Lower leg skin (tissue), 4 donors: ENCODE measurements around the gene LRTM2. TPM values are rescaled to one million over a fixed set of nuclear protein-coding genes. Genes with fewer than 3 reads are reported as not detected.

Experiments
- DNase-seq, 2 donors: peaks; one replicate each; pipeline ENCODE4 v3.0.0-alpha.2; 2019; ENCODE audit warnings: low spot score in 2 of 2
- H3K4me3 ChIP-seq: fragments of 200-600 bp; sonication (generic); 2 replicates; pipeline ENCODE4 v1.5.1; 2017; ENCODE audit warnings: mild to moderate bottlenecking, low read depth; ENCODE audit not compliant: poor library complexity, severe bottlenecking
- CTCF ChIP-seq, 3 donors: fragments of 450-650 bp; IDR thresholded peaks; one replicate each; pipeline ENCODE4 v1.5.1; 2016; ENCODE audit warnings: antibody characterized with exemption in 3 of 3, mild to moderate bottlenecking in 3 of 3, moderate library complexity in 2 of 3
- POLR2A ChIP-seq, 2 donors: fragments of 450-650 bp; IDR thresholded peaks; one replicate each; pipeline ENCODE4 v1.6.1; 2016 to 2017; ENCODE audit warnings: antibody characterized with exemption in 2 of 2, mild to moderate bottlenecking in 1 of 2, moderate library complexity in 1 of 2
- WGBS, 2 donors: methylation state at CpG; one replicate each; pipeline ENCODE4 v1.1.5; 2018; 5-methylcytosine and 5-hydroxymethylcytosine counted together
- intact Hi-C: fragments of 100-400 bp; cut with DNase I; formaldehyde crosslinking; loops from one replicate; pipeline ENCODE4 v1.15.0; 2023; ENCODE audit warnings: low total_unique reads
- total RNA-seq, 4 donors: library from RNA; depleted of rRNA; stranded (reverse); fragments of >200 nt; gene quantifications; one replicate each; pipeline ENCODE4 v1.1.0, GENCODE V29; 2016

Gene LRTM2
- total RNA-seq, 4 donors from 2014 or later: not detected

- TF ChIP-seq POLR2A (IDR thresholded peaks at IDR 0.05) (no peak), CTCF (IDR thresholded peaks at IDR 0.05) (no peak)
These were observed 58.3 kb downstream of the LRTM2 start for GRCh38 chr12:1878695-1879094.

GRCh38 chr12:1879633-1880032 is 59.3 kb downstream of the LRTM2 start:
- H3K4me3 ChIP-seq: no peak overlapping the region
- no peak for TF ChIP-seq POLR2A (IDR thresholded peaks at IDR 0.05)
- DNase-seq: peak in 1 of 2 donors; percentile 72
- 91 to 93% methylated on average over 10 of the region's 10 CpGs for WGBS, 2 donors
- intact Hi-C loops: no loop called here

More at GRCh38 chr12:1878695-1879094, 58.3 kb downstream of the LRTM2 start:
- intact Hi-C loops: no loop called here
- no peak overlapping the region for H3K4me3 ChIP-seq
- DNase-seq: peak in 1 of 2 donors; percentile 72
- WGBS, 2 donors: 78% methylated on average over 3 to 5 of the region's 5 CpGs

GRCh38 chr12:1880153-1880845 is 59.9 kb downstream of the LRTM2 start:
- 84 to 86% methylated on average over 18 of the region's 18 CpGs for WGBS, 2 donors
- DNase-seq: peak in 1 of 2 donors; percentile 67
- no peak overlapping the region for H3K4me3 ChIP-seq
- intact Hi-C loops: no loop called here
- TF ChIP-seq POLR2A (IDR thresholded peaks at IDR 0.05) (no peak), CTCF (IDR thresholded peaks at IDR 0.05) (no peak)

- TF ChIP-seq CTCF (IDR thresholded peaks at IDR 0.05): no peak
- no peak for TF ChIP-seq POLR2A (IDR thresholded peaks at IDR 0.05)
- peak in 1 of 2 donors; percentile 58 for DNase-seq
- WGBS, 2 donors: 84 to 90% methylated on average over 7 of the region's 7 CpGs
- no peak overlapping the region for H3K4me3 ChIP-seq
- intact Hi-C loops: no loop called here
These were observed 60.5 kb downstream of the LRTM2 start for GRCh38 chr12:1880876-1881275.

- WGBS, 2 donors: 82 to 89% methylated on average over 8 of the region's 8 CpGs
- no peak overlapping the region for H3K4me3 ChIP-seq
- intact Hi-C loops: no loop called here
- peak in 1 of 2 donors; percentile 60 for DNase-seq
- TF ChIP-seq POLR2A (IDR thresholded peaks at IDR 0.05): no peak
- TF ChIP-seq CTCF (IDR thresholded peaks at IDR 0.05): no peak
These were observed 60.9 kb downstream of the LRTM2 start for GRCh38 chr12:1881301-1881700.

GRCh38 chr12:1881936-1882335 is 61.6 kb downstream of the LRTM2 start:
- intact Hi-C loops: no loop called here
- no peak for TF ChIP-seq CTCF (IDR thresholded peaks at IDR 0.05)
- no peak for TF ChIP-seq POLR2A (IDR thresholded peaks at IDR 0.05)
- no peak overlapping the region for H3K4me3 ChIP-seq
- DNase-seq: peak in 1 of 2 donors; percentile 61
- 66 to 70% methylated on average over 3 of the region's 3 CpGs for WGBS, 2 donors
